HG02970 (cell line): ENCODE results near the gene STK32C.

ENCODE experiments used
- ATAC-seq: cut with Tn5 transposase; IDR thresholded peaks from one replicate; pipeline ENCODE4 v1.9.1; 2021; ENCODE audit warnings: mild to moderate bottlenecking, moderate library complexity, moderate number of reproducible peaks; ENCODE audit not compliant: unreplicated experiment, low FRiP score

The STK32C gene

DNA sequence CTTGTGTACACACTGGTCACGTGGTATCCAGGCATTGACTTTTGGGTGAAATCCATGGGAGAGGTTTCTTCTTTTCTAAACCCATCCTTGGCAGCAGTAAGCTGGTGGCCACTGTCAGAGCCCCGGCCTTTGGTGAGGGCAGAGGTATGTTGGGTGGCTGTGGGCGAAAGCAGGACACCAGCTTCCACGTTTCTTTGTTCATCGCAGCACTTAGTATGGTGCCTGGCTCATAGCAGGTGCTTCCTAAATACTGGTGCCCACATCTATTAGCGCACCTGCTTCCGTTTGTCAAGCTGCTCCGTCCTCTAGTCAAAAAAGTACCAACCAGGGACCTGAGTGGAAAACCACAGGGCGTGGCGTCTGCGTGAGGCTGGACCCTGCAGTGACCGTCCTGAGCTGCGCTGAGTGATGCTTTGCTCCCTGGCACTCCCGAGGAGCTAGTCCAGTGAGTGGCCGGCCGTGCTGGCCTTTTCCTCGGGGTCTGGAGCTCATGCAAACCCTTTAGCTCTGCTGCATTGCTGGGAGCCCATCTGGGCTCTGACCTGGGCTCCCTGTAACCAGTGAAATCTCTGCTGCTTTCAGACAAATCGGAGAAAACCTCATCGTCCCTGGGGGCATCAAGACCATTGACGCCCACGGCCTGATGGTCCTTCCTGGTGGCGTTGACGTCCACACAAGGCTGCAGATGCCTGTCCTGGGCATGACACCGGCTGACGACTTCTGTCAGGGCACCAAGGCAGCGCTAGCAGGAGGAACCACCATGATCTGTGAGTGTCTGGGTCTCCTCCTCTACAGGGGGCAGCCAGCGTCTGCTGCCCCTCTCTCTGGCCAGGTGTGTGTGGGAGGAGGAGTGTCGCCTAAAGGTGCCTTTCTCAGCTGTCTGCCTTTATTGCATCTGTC lies 115.4 kb downstream of the STK32C start:
- no peak for ATAC-seq

GRCh38 chr10:132189810-132190422 lies 117.8 kb downstream of the STK32C start:
- ATAC-seq: no peak

GRCh38 chr10:132189016-132189415 lies 118.7 kb downstream of the STK32C start:
- no peak for ATAC-seq

- no peak for ATAC-seq
Observed at GRCh38 chr10:132188331-132188730, 119.4 kb downstream of the STK32C start.

- no peak for ATAC-seq
Observed at GRCh38 chr10:132187430-132188138, 120.2 kb downstream of the STK32C start.

DNA sequence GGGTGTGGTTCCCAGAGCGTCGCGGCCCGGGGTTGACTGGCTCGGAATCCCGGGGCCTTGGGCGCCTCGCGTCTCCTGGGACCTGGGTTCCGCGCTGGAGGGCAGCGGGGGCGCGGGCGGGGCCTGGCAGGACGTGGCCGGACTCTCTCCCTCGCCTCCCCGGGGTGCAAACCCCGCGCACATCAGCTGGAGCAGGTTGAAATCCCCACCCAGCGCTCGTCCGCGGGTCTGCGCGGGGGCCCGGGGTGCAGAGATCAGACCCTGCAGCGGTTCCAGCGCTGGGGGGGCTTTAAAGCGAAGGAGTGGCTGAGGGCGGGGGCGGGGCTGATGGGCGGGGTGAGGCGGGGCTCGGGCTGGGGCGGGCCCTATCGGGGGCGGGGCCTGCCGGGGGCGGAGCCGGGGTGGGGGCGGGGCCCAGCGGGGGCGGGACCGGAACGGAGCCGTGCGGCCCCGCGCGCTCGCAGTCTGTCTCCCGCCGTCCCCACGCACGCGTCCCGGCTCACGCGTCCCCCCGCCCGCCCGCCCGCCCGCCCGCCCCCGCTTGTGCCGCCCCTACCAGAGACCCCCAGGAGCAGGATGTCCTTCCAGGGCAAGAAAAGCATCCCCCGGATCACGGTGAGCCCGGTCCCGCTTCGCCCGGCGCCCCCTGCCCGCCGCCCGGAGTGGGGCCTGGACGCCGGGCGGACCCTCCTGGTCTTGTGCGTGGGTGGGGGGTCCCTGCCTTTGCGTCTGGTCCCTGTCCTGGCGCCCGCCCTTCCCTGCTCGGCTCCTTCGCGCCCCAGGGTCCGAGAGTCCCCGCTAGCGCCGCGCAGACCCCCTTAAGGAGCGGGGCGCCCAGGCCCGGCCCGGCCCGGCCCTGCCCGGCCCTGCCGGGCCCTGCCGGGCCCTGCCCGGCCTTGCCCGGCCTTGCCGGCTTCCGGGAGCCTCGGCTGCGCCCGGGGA lies 121.0 kb downstream of the STK32C start, which contains the start of gene DPYSL4:
Gene DPYSL4 (plus strand): TSS at position 461 of the 942 bp plus-strand sequence. CDS start 116 bp downstream, at position 577.
- no peak for ATAC-seq

DNA sequence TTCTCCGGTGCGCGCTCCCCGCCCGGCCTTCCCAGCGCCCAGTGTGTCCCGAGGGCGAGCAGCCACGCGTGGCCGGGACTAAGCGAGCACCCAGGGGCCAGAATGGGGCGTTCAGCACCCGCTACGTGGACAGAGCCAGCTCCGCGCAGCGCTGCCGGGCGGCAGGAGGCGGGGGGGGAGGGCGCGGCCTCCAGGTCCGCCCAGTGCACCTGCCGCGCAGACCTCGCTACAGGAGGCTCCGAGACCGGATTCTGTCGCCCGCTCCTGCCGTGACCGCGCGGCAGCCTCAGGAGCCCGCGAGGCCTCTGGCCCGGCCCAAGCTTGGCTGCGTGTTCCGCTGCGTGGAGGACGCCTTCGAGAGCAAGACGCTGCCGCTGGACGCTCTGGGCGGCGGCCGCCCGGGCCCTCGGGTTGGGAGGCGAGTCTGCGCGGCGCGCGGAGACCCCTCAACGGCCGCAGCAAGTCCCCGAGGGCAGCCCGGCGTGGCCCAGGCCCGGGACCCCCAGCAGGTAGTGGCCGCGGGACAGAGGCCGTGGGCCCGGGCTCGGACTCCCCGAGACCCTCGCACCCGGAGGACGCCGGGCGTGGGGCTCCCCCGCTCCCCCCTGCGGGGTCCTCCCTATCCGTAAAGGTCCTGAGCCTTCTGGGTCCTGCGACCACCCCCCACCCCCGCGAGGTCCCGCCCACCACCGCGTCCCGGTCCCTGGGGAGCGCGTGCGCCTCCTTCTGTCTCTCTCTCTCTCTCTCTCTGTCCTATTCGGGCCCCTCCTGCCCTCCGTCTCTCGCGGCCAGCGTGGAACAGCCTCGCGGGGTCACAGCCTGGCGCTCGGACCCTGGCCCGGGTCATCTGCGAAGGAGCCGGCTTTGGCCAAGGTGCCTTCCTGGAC lies 121.9 kb downstream of the STK32C start:
- ATAC-seq: no peak

GRCh38 chr10:132184816-132185593 lies 122.7 kb downstream of the STK32C start:
- no peak for ATAC-seq

GRCh38 chr10:132183046-132183445 lies 124.7 kb downstream of the STK32C start:
- no peak for ATAC-seq

DNA sequence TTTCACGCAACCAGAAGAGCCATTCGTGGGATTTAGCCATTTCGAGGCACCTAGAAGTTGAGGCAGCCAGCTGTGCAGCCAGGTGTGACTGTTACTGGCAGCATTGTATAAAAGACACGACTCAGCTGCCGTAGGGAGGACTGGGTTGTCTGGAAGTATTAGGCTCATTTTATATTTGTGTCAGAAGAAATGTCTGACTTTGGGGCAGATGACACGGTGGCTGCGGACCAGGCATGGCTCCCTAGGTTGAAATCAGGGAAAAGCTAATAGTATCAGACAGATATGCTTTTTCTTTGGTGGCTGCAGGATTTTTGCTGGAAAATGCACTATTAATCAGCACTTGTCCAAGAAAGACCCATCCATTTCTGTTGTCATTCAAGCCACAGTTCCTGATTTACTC lies 125.2 kb downstream of the STK32C start:
- no peak for ATAC-seq

DNA sequence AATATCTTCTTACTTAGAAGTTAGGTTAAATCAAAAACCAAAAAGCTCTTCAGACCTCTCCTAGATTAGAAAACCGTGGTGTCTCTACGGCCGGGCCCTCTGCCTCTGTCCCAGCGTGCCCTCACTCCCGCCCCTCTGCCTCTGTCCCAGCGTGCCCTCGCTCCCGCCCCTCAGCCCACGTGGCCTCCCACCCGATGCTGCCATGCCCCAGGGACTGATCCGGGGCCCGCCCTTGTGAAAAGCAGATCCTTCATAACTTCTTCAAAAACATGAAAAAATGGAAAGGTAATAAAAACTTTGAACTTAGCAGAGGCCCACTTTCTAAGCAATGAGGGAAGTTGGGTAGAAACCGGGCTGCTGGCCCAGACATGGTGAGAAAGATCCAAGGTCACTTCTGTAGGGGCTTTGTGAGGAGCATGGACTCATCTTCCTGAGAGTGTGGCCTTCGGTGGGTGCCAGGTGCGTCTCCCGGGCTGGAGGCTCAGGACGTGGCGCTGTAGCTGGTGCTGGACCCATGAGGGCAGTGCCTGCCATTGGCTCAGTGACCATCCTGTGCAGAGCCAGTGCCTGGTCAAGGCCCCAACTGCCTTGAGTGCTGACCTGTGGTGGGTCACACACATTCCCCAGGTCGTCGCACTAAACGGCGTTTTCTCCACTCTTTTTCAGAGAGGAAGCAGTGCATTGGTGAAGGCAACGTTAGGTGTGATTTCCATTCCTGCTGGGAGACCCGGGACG lies 125.9 kb downstream of the STK32C start:
- no peak for ATAC-seq

GRCh38 chr10:132180736-132181135 lies 127.0 kb downstream of the STK32C start:
- ATAC-seq: no peak

DNA sequence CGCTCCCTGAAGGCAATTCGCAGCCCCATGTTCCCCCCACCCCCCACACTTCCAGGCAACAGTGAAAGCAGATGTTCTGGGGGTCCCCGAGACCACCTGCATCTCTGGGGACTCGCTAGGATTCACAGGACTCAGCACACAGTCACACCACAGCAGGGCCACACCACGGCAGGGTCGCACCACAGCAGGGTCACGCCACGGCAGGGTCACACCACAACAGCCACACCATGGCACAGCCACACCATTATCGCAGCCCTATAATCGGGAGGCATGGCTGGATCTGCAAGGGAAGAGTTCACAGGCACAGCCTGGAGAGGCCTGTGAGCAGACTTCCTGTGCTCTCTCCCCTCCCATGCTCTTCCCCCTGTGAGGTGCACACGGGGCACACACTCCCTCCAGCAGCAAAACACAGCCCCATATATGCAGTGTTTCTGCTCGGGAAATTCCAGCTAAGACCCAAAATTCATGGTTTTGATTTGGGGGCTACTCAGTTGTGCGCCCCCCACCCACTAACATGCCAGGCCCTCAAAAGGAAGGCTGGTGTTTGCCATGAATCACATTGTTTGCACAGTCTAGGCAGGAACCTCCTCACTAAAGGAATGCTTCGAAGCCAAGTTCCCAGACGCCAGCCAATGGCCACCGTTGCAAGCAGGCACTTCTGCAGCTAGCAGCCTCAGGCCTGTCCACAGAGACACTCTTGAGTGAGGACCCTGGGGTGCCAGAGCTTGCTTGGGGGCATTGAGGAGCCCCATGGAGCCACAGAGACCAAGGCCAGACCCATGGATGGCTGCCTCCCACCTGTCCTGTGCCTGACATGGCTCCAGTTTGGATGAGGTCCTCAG lies 128.0 kb downstream of the STK32C start:
- no peak for ATAC-seq

GRCh38 chr10:132178672-132179545 lies 128.8 kb downstream of the STK32C start:
- no peak for ATAC-seq

DNA sequence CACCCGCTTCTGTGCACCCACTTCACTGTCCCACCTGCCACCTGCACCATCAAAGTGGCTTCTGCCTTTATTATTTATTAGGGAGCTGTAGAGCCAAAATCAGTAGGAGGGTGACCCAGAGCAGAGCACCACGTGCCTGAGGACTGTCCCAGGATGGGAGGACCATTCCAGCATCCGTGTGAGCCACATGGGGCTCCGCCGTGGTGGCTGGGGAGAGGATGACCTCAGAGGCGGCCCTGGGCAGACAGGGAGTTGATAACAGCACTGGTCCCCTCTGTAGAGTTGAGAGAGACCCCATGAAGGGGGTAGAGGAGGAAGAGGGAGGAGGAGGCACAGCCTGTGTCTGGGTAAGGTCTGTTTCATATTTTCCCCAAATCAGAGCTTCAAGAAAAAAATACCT lies 129.7 kb downstream of the STK32C start:
- ATAC-seq: no peak
